SK-N-SH (cell line): ENCODE results near the gene INHBB. TPM values are rescaled to one million over a fixed set of nuclear protein-coding genes. Genes with fewer than 3 reads are reported as not detected.

Experiments used
- CTCF ChIA-PET: fragments of 300-600, 350-600 bp; formaldehyde crosslinking; extraction: SDS; loops from one replicate; lab custom pipeline; 2021; lab: Yijun Ruan, JAX
- POLR2A ChIA-PET: fragments of 350-600 bp; sonication (Branson Sonifier 250); formaldehyde crosslinking; extraction: SDS; loops from one replicate; lab custom pipeline; 2020; ENCODE audit warnings: antibody characterized with exemption, inconsistent platforms; lab: Yijun Ruan, JAX
- DNase-seq: peaks from one replicate; pipeline ENCODE4 v3.0.0; 2012
- H2AFZ ChIP-seq: fragments of 200-600 bp; sonication (generic); 2 replicates; pipeline ENCODE4 v1.8.1; 2016; ENCODE audit warnings: antibody characterized with exemption, mild to moderate bottlenecking, low read depth
- H3F3A ChIP-seq: fragments of 200-600 bp; sonication (generic); replicated peaks from 2 replicates; pipeline ENCODE3; 2016; ENCODE audit warnings: antibody characterized with exemption, mild to moderate bottlenecking; ENCODE audit not compliant: insufficient read depth
- H3K27ac ChIP-seq, 2 experiments: fragments of 200-500 bp in 1 of 2; fragments of 200-600 bp in 1 of 2; sonication (Bioruptor generic) in 1 of 2; sonication (generic), shearing (Covaris generic) in 1 of 2; 2 replicates each; pipeline versions ENCODE4 v1.5.1 to v1.6.1; 2014 to 2016; ENCODE audit warnings: low read depth in 2 of 2, inconsistent platforms in 1 of 2, low read length in 1 of 2, mild to moderate bottlenecking in 1 of 2, mixed read lengths in 1 of 2
- H3K27me3 ChIP-seq: fragments of 200-600 bp; sonication (generic), shearing (Covaris generic); 2 replicates; pipeline ENCODE4 v1.6.1; 2016; ENCODE audit warnings: mixed run types; ENCODE audit not compliant: insufficient read depth
- H3K36me3 ChIP-seq, 2 experiments: fragments of 200-500 bp in 1 of 2; fragments of 200-600 bp in 1 of 2; sonication (Bioruptor generic) in 1 of 2; sonication (generic) in 1 of 2; replicated peaks in 1 of 2; 2 replicates each; pipeline versions ENCODE3 to v1.5.1; 2014 to 2016; ENCODE audit warnings: low read length in 1 of 2, mild to moderate bottlenecking in 1 of 2; ENCODE audit not compliant: insufficient read depth in 2 of 2, control insufficient read depth in 1 of 2
- H3K4me1 ChIP-seq, 2 experiments: fragments of 200-500 bp in 1 of 2; fragments of 200-600 bp in 1 of 2; sonication (Bioruptor generic) in 1 of 2; sonication (generic), shearing (Covaris generic) in 1 of 2; 2 replicates each; pipeline versions ENCODE4 v1.5.1 to v1.6.1; 2014 to 2016; ENCODE audit warnings: low read depth in 1 of 2, low read length in 1 of 2, mixed run types in 1 of 2; ENCODE audit not compliant: insufficient read depth in 2 of 2, control insufficient read depth in 1 of 2
- H3K4me2 ChIP-seq: fragments of 200-600 bp; sonication (generic), shearing (Covaris generic); 2 replicates; pipeline ENCODE4 v1.6.1; 2017; ENCODE audit warnings: mixed run types
- H3K4me3 ChIP-seq, 2 experiments: fragments of 200-500 bp in 1 of 2; fragments of 200-600 bp in 1 of 2; sonication (Bioruptor generic) in 1 of 2; sonication (generic), shearing (Covaris generic) in 1 of 2; 2 replicates each; pipeline versions ENCODE4 v1.5.1 to v1.8.1; 2014 to 2016; ENCODE audit warnings: low read depth in 2 of 2, inconsistent platforms in 1 of 2, low read length in 1 of 2, mild to moderate bottlenecking in 1 of 2, mixed read lengths in 1 of 2, moderate library complexity in 1 of 2
- H3K79me2 ChIP-seq: fragments of 200-600 bp; sonication (generic); 2 replicates; pipeline ENCODE4 v1.8.1; 2017; ENCODE audit warnings: mild to moderate bottlenecking; ENCODE audit not compliant: insufficient read depth
- H3K9ac ChIP-seq: fragments of 200-600 bp; sonication (generic); 2 replicates; pipeline ENCODE4 v1.6.1; 2017; ENCODE audit warnings: mixed run types
- H3K9me2 ChIP-seq: fragments of 200-600 bp; sonication (generic); 2 replicates; pipeline ENCODE4 v1.6.1; 2017; ENCODE audit warnings: mixed run types
- H3K9me3 ChIP-seq: fragments of 200-600 bp; sonication (generic); 2 replicates; pipeline ENCODE4 v1.6.1; 2017; ENCODE audit warnings: mixed run types, mild to moderate bottlenecking, moderate library complexity
- H4K20me1 ChIP-seq: fragments of 200-600 bp; sonication (generic); 2 replicates; pipeline ENCODE4 v1.6.1; 2017; ENCODE audit warnings: mild to moderate bottlenecking, mixed run types; ENCODE audit not compliant: insufficient read depth
- CTCF ChIP-seq: fragments of 200-600 bp; sonication (generic); IDR thresholded peaks from 2 replicates; pipeline ENCODE4 v1.6.1; 2017; ENCODE audit warnings: antibody characterized with exemption, mild to moderate bottlenecking, moderate library complexity
- EP300 ChIP-seq, 2 experiments: IDR thresholded peaks; 2 replicates each; pipeline versions ENCODE4 v1.4.0 to v1.6.1; 2012; ENCODE audit warnings: borderline replicate concordance in 1 of 2, low read depth in 1 of 2, low read length in 1 of 2
- MAX ChIP-seq: IDR thresholded peaks from 2 replicates; pipeline ENCODE4 v1.4.0; 2012; ENCODE audit warnings: low read depth
- RAD21 ChIP-seq: IDR thresholded peaks from 2 replicates; pipeline ENCODE4 v1.6.1; 2012; ENCODE audit warnings: mild to moderate bottlenecking, low read length
- REST ChIP-seq: IDR thresholded peaks from 2 replicates; pipeline ENCODE4 v1.6.1; 2012; ENCODE audit warnings: mild to moderate bottlenecking, low read depth, low read length, moderate library complexity
- SMC3 ChIP-seq: IDR thresholded peaks from 2 replicates; pipeline ENCODE4 v1.6.1; 2012; ENCODE audit warnings: low read depth, low read length, improper control_type of control experiment
- USF2 ChIP-seq: fragments of 150-350 bp; IDR thresholded peaks from 2 replicates; pipeline ENCODE4 v1.6.1; 2017; ENCODE audit warnings: antibody characterized with exemption, low read length, low read depth, borderline replicate concordance
- WGBS: methylation state at CpG from one replicate; pipeline ENCODE4 v1.1.6; 2017; ENCODE audit warnings: low lambda C conversion rate; 5-methylcytosine and 5-hydroxymethylcytosine counted together
- polyA plus RNA-seq, 3 experiments: library from polyadenylated mRNA; depleted of rRNA; stranded (reverse); fragments of >200 nt; gene quantifications; 2 replicates each; pipeline ENCODE4 v1.2.3, GENCODE V29; 2012

INHBB gene
- polyA plus RNA-seq, 1 of the 3 experiments (the other 2 are of a cell fraction): 0.03 TPM

- Histone ChIP-seq H3F3A (no peaks in the 10 kb centered on the region), H3K4me3 (peak overlapping the region in 1 of 2 experiments; percentile 46; a peak in 1 of 4 replicates), H3K9me2 (no peaks in the 10 kb centered on the region), H4K20me1 (no peaks in the 10 kb centered on the region)
- TF ChIP-seq USF2 (no peak), MAX (no peak), EP300 (IDR thresholded peaks at IDR 0.05; ENCODE audit: borderline replicate concordance in 1 of 2, low read depth in 1 of 2, low read length in 1 of 2) (no peak)
- TF ChIP-seq, all 33 proteins: peak for 0
- Histone ChIP-seq H3K4me1 (peaks cover 0 to 14% of the 10 kb centered on the region in 2 experiments; a peak in 1 of 4 replicates), H3K9ac (no peak overlapping the region), H3K4me2 (peak overlapping the region; percentile 58; the same call in 1 of the 2 replicates), H3K36me3 (no peaks in the 10 kb centered on the region), H3K9me3 (no peaks in the 10 kb centered on the region), H3K27me3 (peaks cover 69% of the 10 kb centered on the region), H3K27ac (no peak overlapping the region), H2AFZ (0 out of 2 replicates have a peak overlapping the region, but pooled peaks have one; percentile 46), H3K79me2 (no peaks in the 10 kb centered on the region)
- 42% methylated on average over 3 of the region's 5 CpGs for WGBS
- CTCF ChIA-PET: interaction anchor here (0.7 to 6.2 kb wide), 55 partner anchors 9 to 1013 kb away, joined by 3 to 167 read pairs (median 4); no protein-coding TSS in a partner anchor
- DNase-seq: no peak
- POLR2A ChIA-PET: interaction anchor here (0.9 kb wide), 1 partner anchor 334 kb away, joined by 3 read pairs; no protein-coding TSS in a partner anchor
Observed at GRCh38 chr2:120343100-120343432, 2.9 kb upstream of the INHBB start.

- no peak for TF ChIP-seq REST
- peak; percentile 88 for TF ChIP-seq RAD21
- peak; percentile 70 for TF ChIP-seq CTCF
- peak; percentile 90 for TF ChIP-seq SMC3
- peak; percentile 92 for DNase-seq
- Histone ChIP-seq H3K4me2 (peak overlapping the region; percentile 58; the same call in 1 of the 2 replicates), H3K27me3 (peaks cover 64% of the 10 kb centered on the region), H3K36me3 (no peaks in the 10 kb centered on the region), H3K27ac (no peak overlapping the region), H3K9me3 (no peaks in the 10 kb centered on the region), H3K4me1 (peaks cover 0 to 14% of the 10 kb centered on the region in 2 experiments; a peak in 1 of 4 replicates), H3F3A (no peaks in the 10 kb centered on the region), H4K20me1 (no peaks in the 10 kb centered on the region), H3K4me3 (peak overlapping the region in 1 of 2 experiments; percentile 46; a peak in 2 of 4 replicates), H3K9ac (no peak overlapping the region), H3K79me2 (no peaks in the 10 kb centered on the region), H3K9me2 (no peaks in the 10 kb centered on the region), H2AFZ (0 out of 2 replicates have a peak overlapping the region, but pooled peaks have one; percentile 46)
- ChIA-PET CTCF (interaction anchor here (0.7 to 6.2 kb wide), 59 partner anchors 8 to 1012 kb away, joined by 3 to 167 read pairs (median 4); no protein-coding TSS in a partner anchor), POLR2A (interaction anchor here (0.9 kb wide), 1 partner anchor 334 kb away, joined by 3 read pairs; no protein-coding TSS in a partner anchor)
- 11% methylated on average over 14 of the region's 43 CpGs for WGBS
Observed at GRCh38 chr2:120343433-120344105, 2.4 kb upstream of the INHBB start.
